Left ventricle myocardium inferior (tissue), 1 donor: ENCODE data around the gene MPC1. TPM values are rescaled to one million over a fixed set of nuclear protein-coding genes. Genes with fewer than 3 reads are reported as not detected.
A peak's percentile ranks its signal among the peaks of the same experiment; 100 is the strongest.

Experiments used
- DNase-seq: peaks from one replicate; pipeline ENCODE4 v3.0.0-alpha.2; 2020
- H3K27ac ChIP-seq: fragments of 200-600 bp; replicated peaks from 2 replicates; pipeline ENCODE4 v1.8.0; 2021
- H3K27me3 ChIP-seq: fragments of 200-600 bp; 2 replicates; pipeline ENCODE4 v1.8.0; 2021; ENCODE audit warnings: low read depth
- H3K36me3 ChIP-seq: fragments of 200-600 bp; 2 replicates; pipeline ENCODE4 v1.8.0; 2021
- H3K4me1 ChIP-seq: fragments of 200-600 bp; 2 replicates; pipeline ENCODE4 v1.8.0; 2021
- H3K4me3 ChIP-seq: fragments of 200-600 bp; 2 replicates; pipeline ENCODE4 v1.8.0; 2021; ENCODE audit warnings: mild to moderate bottlenecking, moderate library complexity
- H3K9me3 ChIP-seq: fragments of 200-600 bp; replicated peaks from 2 replicates; pipeline ENCODE4 v1.8.0; 2021
- CTCF ChIP-seq: fragments of 200-600 bp; IDR thresholded peaks from 2 replicates; pipeline ENCODE4 v1.8.0; 2021; ENCODE audit warnings: antibody characterized with exemption, mild to moderate bottlenecking, borderline replicate concordance
- intact Hi-C: fragments of 100-400 bp; cut with micrococcal nuclease; formaldehyde crosslinking; loops from one replicate; pipeline ENCODE4 v1.11.0; 2022
- total RNA-seq: library from RNA; stranded (reverse); fragmentation: NEBNext Ultra II Directional; extraction: Animal tissue kit (Norgen Biotek cat#: 25700); gene quantifications from one replicate; pipeline ENCODE4 v1.2.1, GENCODE V29; 2021
- donor health status: DM: no; HTN: yes; CAD: no; lungs with severe emphysema.

The MPC1 gene
- total RNA-seq, 1 donor from 2014 or later: 531 TPM

DNA sequence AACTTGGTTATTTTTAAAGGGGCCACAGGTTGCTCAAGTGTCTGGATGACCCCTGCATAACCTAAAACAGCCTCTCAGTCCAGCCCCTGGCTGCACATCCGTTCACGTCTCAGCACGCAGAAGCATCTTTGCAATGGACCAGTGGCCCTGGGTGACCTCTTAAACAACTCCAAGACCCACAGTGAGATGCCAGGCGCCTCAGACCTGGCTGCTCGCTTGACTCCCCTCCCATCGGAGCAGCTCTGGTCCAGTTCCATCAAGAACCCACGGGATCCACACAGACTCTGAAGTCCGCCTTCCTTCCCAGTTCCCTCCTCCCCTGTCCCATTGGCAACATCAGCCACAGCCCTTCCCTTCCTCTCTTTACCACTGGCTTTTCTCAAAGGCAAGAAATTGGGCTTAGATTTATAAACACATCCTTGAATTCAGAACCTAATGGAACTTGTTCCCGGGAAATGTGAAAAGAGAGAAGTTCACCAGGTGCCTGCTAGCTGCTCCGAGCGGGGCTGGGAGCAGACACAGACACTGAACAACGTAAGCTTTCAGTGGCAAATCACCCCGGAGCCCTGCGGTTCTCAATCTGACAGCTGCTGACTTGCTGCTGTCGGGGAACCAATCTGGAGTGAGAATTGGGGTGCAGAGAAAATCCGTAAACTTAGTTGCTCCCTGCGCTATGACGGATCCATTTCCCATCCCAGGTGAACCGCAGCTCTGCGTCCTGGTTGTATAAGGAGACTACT is 39.6 kb upstream of the MPC1 start:
- Histone ChIP-seq H3K27me3 (no peaks in the 10 kb centered on the region), H3K4me3 (no peak overlapping the region), H3K36me3 (peaks cover 69% of the 10 kb centered on the region), H3K9me3 (no peaks in the 10 kb centered on the region), H3K4me1 (no peaks in the 10 kb centered on the region), H3K27ac (no peak overlapping the region)
- intact Hi-C loops: no loop called here
- no peak for TF ChIP-seq CTCF
- DNase-seq: no peak

- Histone ChIP-seq H3K4me1 (no peaks in the 10 kb centered on the region), H3K36me3 (peaks cover 86% of the 10 kb centered on the region), H3K27me3 (no peaks in the 10 kb centered on the region), H3K4me3 (no peak overlapping the region), H3K9me3 (no peaks in the 10 kb centered on the region), H3K27ac (no peak overlapping the region)
- peak; percentile 33 for TF ChIP-seq CTCF
- no peak for DNase-seq
- intact Hi-C loops: no loop called here
These were observed 37.6 kb upstream of the MPC1 start for GRCh38 chr6:166420351-166420750.

GRCh38 chr6:166419717-166420116 is 37.0 kb upstream of the MPC1 start:
- Histone ChIP-seq H3K4me3 (no peak overlapping the region), H3K36me3 (peaks cover 93% of the 10 kb centered on the region), H3K27ac (no peak overlapping the region), H3K9me3 (no peaks in the 10 kb centered on the region), H3K4me1 (no peaks in the 10 kb centered on the region), H3K27me3 (no peaks in the 10 kb centered on the region)
- DNase-seq: no peak
- no peak for TF ChIP-seq CTCF
- intact Hi-C loops: no loop called here

GRCh38 chr6:166419286-166419685 is 36.5 kb upstream of the MPC1 start:
- intact Hi-C loops: no loop called here
- Histone ChIP-seq H3K27ac (no peak overlapping the region), H3K27me3 (no peaks in the 10 kb centered on the region), H3K4me1 (no peaks in the 10 kb centered on the region), H3K4me3 (no peak overlapping the region), H3K36me3 (peaks cover 94% of the 10 kb centered on the region), H3K9me3 (no peaks in the 10 kb centered on the region)
- no peak for TF ChIP-seq CTCF
- no peak for DNase-seq

DNA sequence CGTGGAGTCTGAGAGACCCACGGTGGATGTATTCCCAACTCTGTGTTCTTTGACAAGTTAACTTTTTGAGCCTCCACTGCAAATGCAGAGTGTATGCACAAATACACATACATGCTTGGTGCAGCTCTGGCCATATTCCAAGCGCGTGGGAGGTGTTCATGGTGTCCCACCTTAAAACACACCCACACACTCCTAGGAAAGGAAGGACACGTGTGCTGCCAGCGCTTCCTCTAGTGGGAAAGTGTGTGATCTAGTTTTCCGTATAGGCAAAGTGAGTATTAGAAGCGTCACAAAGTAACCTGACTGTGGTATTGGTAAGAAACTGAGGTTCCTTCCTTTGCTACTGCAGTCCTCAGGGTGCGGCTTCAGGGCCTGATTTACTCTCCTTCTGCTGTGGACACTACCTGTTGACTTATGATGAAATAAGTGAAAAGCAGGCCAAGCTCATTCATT is 36.0 kb upstream of the MPC1 start:
- Histone ChIP-seq H3K27ac (no peak overlapping the region), H3K36me3 (peaks cover 93% of the 10 kb centered on the region), H3K4me3 (no peak overlapping the region), H3K27me3 (no peaks in the 10 kb centered on the region), H3K4me1 (no peaks in the 10 kb centered on the region), H3K9me3 (no peaks in the 10 kb centered on the region)
- no peak for DNase-seq
- intact Hi-C loops: no loop called here
- TF ChIP-seq CTCF: no peak
